DOHH2 (cell line): ENCODE results near the gene SPATA2.

Experiments
- CTCF ChIP-seq: fragments of 200-600 bp; sonication (generic); IDR thresholded peaks from one replicate; pipeline ENCODE4 v1.5.1; 2014; ENCODE audit warnings: antibody characterized with exemption, mild to moderate bottlenecking, low read depth, low read length; ENCODE audit not compliant: poor library complexity, severe bottlenecking
- EZH2phosphoT487 ChIP-seq: fragments of 200-600 bp; sonication (generic); IDR thresholded peaks from 2 replicates; pipeline ENCODE4 v1.6.1; 2017; ENCODE audit warnings: borderline replicate concordance, mild to moderate bottlenecking, antibody characterized with exemption, low read length, moderate library complexity, mixed read lengths

- TF ChIP-seq CTCF: no peak
- TF ChIP-seq EZH2phosphoT487: no peak
Measured at GRCh38 chr20:49916146-49917002, 1.0 kb upstream of the SPATA2 start.
